Neutrophil (primary cell): ENCODE measurements around the gene CALN1.
"Not testable (repeated sequence)": the region's sequence is repeated elsewhere in the genome, so short reads cannot be mapped to it uniquely, and the experiment has no call there.

Source experiments
- H3K27ac ChIP-seq: fragments of 200-600 bp; sonication (generic); 2 replicates; pipeline ENCODE4 v1.5.1; 2016; ENCODE audit warnings: mild to moderate bottlenecking, moderate library complexity
- H3K27me3 ChIP-seq: fragments of 200-600 bp; sonication (generic); 2 replicates; pipeline ENCODE4 v1.6.0; 2016; ENCODE audit warnings: mild to moderate bottlenecking
- H3K36me3 ChIP-seq: fragments of 200-600 bp; sonication (generic); 2 replicates; pipeline ENCODE4 v1.5.1; 2017
- H3K4me1 ChIP-seq, 2 experiments: fragments of 200-600 bp in 1 of 2; sonication (generic) in 1 of 2; 1 replicate in 1 of 2; 2 replicates in 1 of 2; pipeline versions ENCODE4 v1.5.1 to v1.6.1; 2013 to 2016; ENCODE audit warnings: low read depth in 1 of 2, low read length in 1 of 2, mild to moderate bottlenecking in 1 of 2, moderate library complexity in 1 of 2; ENCODE audit not compliant: control insufficient read depth in 1 of 2, insufficient read depth in 1 of 2
- H3K4me3 ChIP-seq, 2 experiments: fragments of 200-600 bp in 1 of 2; sonication (generic) in 1 of 2; 1 replicate in 1 of 2; 2 replicates in 1 of 2; pipeline ENCODE4 v1.5.1; 2013 to 2016; ENCODE audit warnings: low read depth in 1 of 2, low read length in 1 of 2, mild to moderate bottlenecking in 1 of 2, moderate library complexity in 1 of 2
- H3K9me3 ChIP-seq: fragments of 200-600 bp; sonication (generic); 2 replicates; pipeline ENCODE4 v1.5.1; 2016
- CTCF ChIP-seq: fragments of 200-600 bp; sonication (generic); IDR thresholded peaks from 2 replicates; pipeline ENCODE4 v1.5.1; 2016; ENCODE audit warnings: antibody characterized with exemption

The CALN1 gene

GRCh38 chr7:71824006-71824760 is 588.0 kb downstream of the CALN1 start:
- Histone ChIP-seq H3K4me1 (no peaks in the 10 kb centered on the region), H3K27me3 (no peaks in the 10 kb centered on the region), H3K4me3 (no peak overlapping the region), H3K9me3 (no peaks in the 10 kb centered on the region), H3K27ac (no peak overlapping the region), H3K36me3 (no peaks in the 10 kb centered on the region)
- no peak for TF ChIP-seq CTCF

- H3K4me1 ChIP-seq, H3K36me3 ChIP-seq, H3K27ac ChIP-seq, H3K27me3 ChIP-seq, H3K9me3 ChIP-seq, H3K4me3 ChIP-seq: not testable (repeated sequence)
Measured at GRCh38 chr7:71822406-71822805, 589.7 kb downstream of the CALN1 start.

- H3K36me3 ChIP-seq, result no peaks in the 10 kb centered on the region
- H3K4me1 ChIP-seq, result no peaks in the 10 kb centered on the region
- no peaks in the 10 kb centered on the region for H3K27me3 ChIP-seq
- H3K4me3 ChIP-seq, result no peak overlapping the region
- no peak for TF ChIP-seq CTCF
- H3K9me3 ChIP-seq, result no peaks in the 10 kb centered on the region
- no peak overlapping the region for H3K27ac ChIP-seq
Measured at GRCh38 chr7:71817916-71818315, 594.2 kb downstream of the CALN1 start.

GRCh38 chr7:71808115-71808514 is 604.0 kb downstream of the CALN1 start:
- Histone ChIP-seq H3K4me1 (no peaks in the 10 kb centered on the region), H3K9me3 (peaks cover 4% of the 10 kb centered on the region), H3K36me3 (no peaks in the 10 kb centered on the region), H3K27ac (no peak overlapping the region), H3K4me3 (no peak overlapping the region), H3K27me3 (no peaks in the 10 kb centered on the region)
- no peak for TF ChIP-seq CTCF

- no peak overlapping the region for H3K4me3 ChIP-seq
- no peak overlapping the region for H3K27ac ChIP-seq
- no peaks in the 10 kb centered on the region for H3K4me1 ChIP-seq
- no peaks in the 10 kb centered on the region for H3K36me3 ChIP-seq
- peaks cover 4% of the 10 kb centered on the region for H3K9me3 ChIP-seq
- no peaks in the 10 kb centered on the region for H3K27me3 ChIP-seq
- TF ChIP-seq CTCF, result no peak
Measured at GRCh38 chr7:71804256-71804655, 607.9 kb downstream of the CALN1 start.

- H3K36me3 ChIP-seq, result no peaks in the 10 kb centered on the region
- H3K4me1 ChIP-seq, result no peaks in the 10 kb centered on the region
- no peak overlapping the region for H3K4me3 ChIP-seq
- H3K9me3 ChIP-seq, result peaks cover 3% of the 10 kb centered on the region
- no peak overlapping the region for H3K27ac ChIP-seq
- no peaks in the 10 kb centered on the region for H3K27me3 ChIP-seq
- no peak for TF ChIP-seq CTCF
Measured at GRCh38 chr7:71801976-71802375, 610.2 kb downstream of the CALN1 start.
